ENCODE measurements around the gene CBR1. TPM values are rescaled to one million over a fixed set of nuclear protein-coding genes. Genes with fewer than 3 reads are reported as not detected.

The CBR1 gene
- total and polyA plus RNA-seq, 9 of the 15 experiments (the other 6 are each of a cell fraction or from before 2014, with no cell fraction given): 2.5 to 33.8 (median 15.1) TPM

- peak; percentile 87; the same call in 1 of the 2 replicates for TF ChIP-seq XRCC5 (IDR thresholded peaks at IDR 0.05; ENCODE audit: low read depth, low read length)
- no peak for TF ChIP-seq NCOR1 (IDR thresholded peaks at IDR 0.05)
- peak; percentile 85 for TF ChIP-seq REST (IDR thresholded peaks at IDR 0.05; ENCODE audit: borderline replicate concordance)
- no peak for TF ChIP-seq REST (CRISPR knock-in tag; IDR thresholded peaks at IDR 0.05; ENCODE audit: low read depth)
- TF ChIP-seq MEF2D (tag; conservative IDR thresholded peaks at IDR 0.05; ENCODE audit: low read depth): no peak
- TF ChIP-seq DEAF1 (CRISPR knock-in tag; IDR thresholded peaks at IDR 0.05): peak; percentile 91
- TF ChIP-seq STAG1 (CRISPR knock-in tag; IDR thresholded peaks at IDR 0.05; ENCODE audit: borderline replicate concordance): peak; percentile 96
- TF ChIP-seq POLR3A (IDR thresholded peaks at IDR 0.05; ENCODE audit: borderline replicate concordance, extremely low read depth, insufficient read depth, insufficient read length): no peak
- peak; percentile 62; the same call in 1 of the 2 replicates for TF ChIP-seq CC2D1A (IDR thresholded peaks at IDR 0.05)
- peak; percentile 94 for TF ChIP-seq SMC3 (conservative IDR thresholded peaks at IDR 0.05; ENCODE audit: insufficient read depth, low read depth, low read length)
- TF ChIP-seq RAD21 (CRISPR knock-in tag; conservative IDR thresholded peaks at IDR 0.05 in 1 of 2, IDR thresholded peaks at IDR 0.05 in 1 of 2): peak; percentile 95 to 96
- no peak for TF ChIP-seq BACH1 (tag; IDR thresholded peaks at IDR 0.05)
- no peak for TF ChIP-seq ZNF263 (CRISPR knock-in tag; IDR thresholded peaks at IDR 0.05; ENCODE audit: borderline replicate concordance)
- 0 out of 4 replicates have a peak, but pooled peaks of 1 of the 2 experiments have one; percentile 31 for TF ChIP-seq MAZ (CRISPR knock-in tag; conservative IDR thresholded peaks at IDR 0.05 in 1 of 2, IDR thresholded peaks at IDR 0.05 in 1 of 2)
- peak; percentile 62 for TF ChIP-seq BHLHE40 (IDR thresholded peaks at IDR 0.05; ENCODE audit: low read length)
- no peak for TF ChIP-seq TARDBP (IDR thresholded peaks at IDR 0.05)
- TF ChIP-seq CEBPB (tag; IDR thresholded peaks at IDR 0.05): 0 out of 2 replicates have a peak, but pooled peaks have one; percentile 6
These were observed 41.4 kb upstream of the CBR1 start (continued) for GRCh38 chr21:36028127-36029069.

Measured in K562 (cell line).